PC-9 (cell line): Measurements from ENCODE around the gene CAP2. TPM values are rescaled to one million over a fixed set of nuclear protein-coding genes. Genes with fewer than 3 reads are reported as not detected.
"Not testable (repeated sequence)": the region's sequence is repeated elsewhere in the genome, so short reads cannot be mapped to it uniquely, and the experiment has no call there.

Source experiments
- BruUV-seq: library from RNA; stranded (reverse); fragments of 400-500 nt; replicated peaks from 2 replicates; lab custom pipeline; 2021; lab: Mats Ljungman, UMichigan
- CTCF ChIA-PET: fragments of 300-600 bp; sonication (Branson Sonifier 250); formaldehyde crosslinking; loops from one replicate; lab custom pipeline; 2022; ENCODE audit warnings: antibody characterized with exemption; lab: Charles Lee
- POLR2A ChIA-PET: fragments of 300-600 bp; sonication (Branson Sonifier 250); formaldehyde crosslinking; loops from one replicate; lab custom pipeline; 2022; ENCODE audit warnings: antibody characterized with exemption; ENCODE audit not compliant: unreplicated experiment; lab: Charles Lee
- DNase-seq, 2 experiments: peaks; one replicate each; pipeline versions ENCODE4 v3.0.0 to v3.0.0-alpha.2; 2015 to 2022; ENCODE audit warnings: mixed read lengths in 1 of 2
- H2AFZ ChIP-seq: fragments of 200-600 bp; sonication (generic); 2 replicates; pipeline ENCODE4 v1.8.1; 2017; ENCODE audit warnings: antibody characterized with exemption
- H3F3A ChIP-seq: fragments of 200-600 bp; sonication (generic); 2 replicates; pipeline ENCODE4 v1.8.1; 2017; ENCODE audit warnings: antibody characterized with exemption, mild to moderate bottlenecking, low read depth; ENCODE audit not compliant: insufficient read depth
- H3K27ac ChIP-seq: fragments of 200-600 bp; sonication (generic); 2 replicates; pipeline ENCODE4 v1.6.1; 2016; ENCODE audit warnings: mixed run types
- H3K27me3 ChIP-seq: fragments of 200-600 bp; sonication (generic); 2 replicates; pipeline ENCODE4 v1.6.1; 2016; ENCODE audit warnings: low read depth, mixed run types; ENCODE audit not compliant: insufficient read depth
- H3K36me3 ChIP-seq: fragments of 200-600 bp; sonication (generic); 2 replicates; pipeline ENCODE4 v1.6.1; 2016; ENCODE audit warnings: low read depth, mixed run types
- H3K4me1 ChIP-seq: fragments of 200-600 bp; sonication (generic); replicated peaks from 2 replicates; pipeline ENCODE4 v1.6.1; 2016; ENCODE audit warnings: mixed run types; ENCODE audit not compliant: insufficient read depth
- H3K4me2 ChIP-seq: fragments of 200-600 bp; sonication (generic); 2 replicates; pipeline ENCODE4 v1.6.1; 2017; ENCODE audit warnings: mixed run types
- H3K4me3 ChIP-seq: fragments of 200-600 bp; sonication (generic); 2 replicates; pipeline ENCODE4 v1.6.1; 2016; ENCODE audit warnings: mixed run types
- H3K79me2 ChIP-seq: fragments of 200-600 bp; sonication (generic); 2 replicates; pipeline ENCODE4 v1.6.1; 2017; ENCODE audit warnings: low read depth, mixed run types
- H3K9me2 ChIP-seq: fragments of 200-600 bp; sonication (generic); 2 replicates; pipeline ENCODE4 v1.8.1; 2017; ENCODE audit warnings: mild to moderate bottlenecking; ENCODE audit not compliant: insufficient read depth
- H3K9me3 ChIP-seq: fragments of 200-600 bp; sonication (generic); 2 replicates; pipeline ENCODE4 v1.8.1; 2016; ENCODE audit warnings: low read depth; ENCODE audit not compliant: insufficient read depth
- H4K20me1 ChIP-seq: fragments of 200-600 bp; sonication (generic); 2 replicates; pipeline ENCODE4 v1.8.1; 2017; ENCODE audit not compliant: insufficient read depth
- EZH2 ChIP-seq: fragments of 200-600 bp; sonication (generic); IDR thresholded peaks from 2 replicates; pipeline ENCODE4 v1.8.0; 2017; ENCODE audit warnings: antibody characterized with exemption, low read depth
- intact Hi-C: fragments of 100-400 bp; cut with micrococcal nuclease; formaldehyde crosslinking; loops from one replicate; pipeline ENCODE4 v1.10.0; 2022; ENCODE audit not compliant: unreplicated experiment
- total RNA-seq: library from RNA; stranded (reverse); gene quantifications from 2 replicates; pipeline ENCODE4 v1.2.3, GENCODE V29; 2021
- TF ChIP-seq, protein P1 (sequence below): fragments of 200-600 bp; sonication (generic); conservative IDR thresholded peaks from 2 replicates; pipeline ENCODE4 v1.6.1; 2017; ENCODE audit warnings: mixed run types, antibody characterized with exemption, mild to moderate bottlenecking, moderate library complexity

Gene CAP2
- total RNA-seq, 1 experiment from 2014 or later: 12.0 TPM

DNA sequence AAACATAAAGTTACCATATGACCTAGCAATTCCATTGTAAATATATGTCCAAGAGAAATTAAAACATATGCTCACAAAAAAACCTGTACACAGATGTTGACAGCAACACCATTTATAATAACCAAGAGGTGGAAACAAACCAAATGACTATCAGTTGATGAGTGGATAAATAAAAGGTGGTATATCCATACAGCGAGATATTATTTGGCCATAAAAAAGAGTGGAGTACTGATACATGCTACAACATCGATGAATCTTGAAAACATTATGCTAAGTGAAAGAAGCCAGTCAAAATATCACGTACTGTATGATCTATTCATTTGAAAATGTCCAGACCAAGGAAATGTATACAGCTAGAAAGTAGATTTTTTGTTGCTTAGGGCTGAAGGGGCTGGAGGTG, 2.9 kb downstream of the CAP2 start:
- intact Hi-C loops: loop anchor here (10.0 kb wide), 1 partner anchor 671 kb away; no protein-coding TSS in a partner anchor
- Histone ChIP-seq H3K4me2 (no peak overlapping the region), H3K27ac (no peak overlapping the region), H3K4me3 (no peak overlapping the region), H3F3A (no peaks in the 10 kb centered on the region; the same call in 1 of the 2 replicates), H2AFZ (no peak overlapping the region), H3K36me3 (no peaks in the 10 kb centered on the region), H3K9me2 (no peaks in the 10 kb centered on the region), H3K27me3 (no peaks in the 10 kb centered on the region), H3K4me1 (peaks cover 25% of the 10 kb centered on the region), H3K79me2 (peaks cover 41% of the 10 kb centered on the region), H3K9me3 (no peaks in the 10 kb centered on the region), H4K20me1 (no peaks in the 10 kb centered on the region)
- BruUV-seq: no TSS peak
- CTCF ChIA-PET: no interaction called here
- TF ChIP-seq, protein P1, sequence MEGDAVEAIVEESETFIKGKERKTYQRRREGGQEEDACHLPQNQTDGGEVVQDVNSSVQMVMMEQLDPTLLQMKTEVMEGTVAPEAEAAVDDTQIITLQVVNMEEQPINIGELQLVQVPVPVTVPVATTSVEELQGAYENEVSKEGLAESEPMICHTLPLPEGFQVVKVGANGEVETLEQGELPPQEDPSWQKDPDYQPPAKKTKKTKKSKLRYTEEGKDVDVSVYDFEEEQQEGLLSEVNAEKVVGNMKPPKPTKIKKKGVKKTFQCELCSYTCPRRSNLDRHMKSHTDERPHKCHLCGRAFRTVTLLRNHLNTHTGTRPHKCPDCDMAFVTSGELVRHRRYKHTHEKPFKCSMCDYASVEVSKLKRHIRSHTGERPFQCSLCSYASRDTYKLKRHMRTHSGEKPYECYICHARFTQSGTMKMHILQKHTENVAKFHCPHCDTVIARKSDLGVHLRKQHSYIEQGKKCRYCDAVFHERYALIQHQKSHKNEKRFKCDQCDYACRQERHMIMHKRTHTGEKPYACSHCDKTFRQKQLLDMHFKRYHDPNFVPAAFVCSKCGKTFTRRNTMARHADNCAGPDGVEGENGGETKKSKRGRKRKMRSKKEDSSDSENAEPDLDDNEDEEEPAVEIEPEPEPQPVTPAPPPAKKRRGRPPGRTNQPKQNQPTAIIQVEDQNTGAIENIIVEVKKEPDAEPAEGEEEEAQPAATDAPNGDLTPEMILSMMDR: no peak
- DNase-seq: no peak
- POLR2A ChIA-PET: no interaction called here

DNA sequence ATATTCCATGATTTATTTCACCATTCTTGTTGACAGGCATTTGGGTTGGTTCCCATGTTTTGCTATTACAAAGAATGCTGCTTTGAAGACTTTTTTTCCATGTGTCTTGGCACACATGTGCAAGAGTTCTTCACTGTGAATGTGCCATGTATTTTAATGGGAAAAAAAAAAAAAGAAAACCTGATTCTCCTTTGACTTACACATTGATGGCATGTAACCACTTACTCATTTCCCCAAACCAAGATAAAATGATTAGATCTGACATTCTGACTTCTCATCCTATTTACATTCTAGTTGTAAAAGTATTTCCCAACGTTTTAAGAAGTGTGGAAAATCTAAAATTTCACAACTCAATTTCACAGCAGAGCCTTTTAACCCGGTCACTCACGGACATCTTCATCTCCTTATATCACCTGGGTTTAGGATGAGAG, 4.4 kb downstream of the CAP2 start:
- no TSS peak for BruUV-seq
- intact Hi-C loops: loop anchor here (10.0 kb wide), 1 partner anchor 673 kb away; no protein-coding TSS in a partner anchor
- POLR2A ChIA-PET: no interaction called here

DNA sequence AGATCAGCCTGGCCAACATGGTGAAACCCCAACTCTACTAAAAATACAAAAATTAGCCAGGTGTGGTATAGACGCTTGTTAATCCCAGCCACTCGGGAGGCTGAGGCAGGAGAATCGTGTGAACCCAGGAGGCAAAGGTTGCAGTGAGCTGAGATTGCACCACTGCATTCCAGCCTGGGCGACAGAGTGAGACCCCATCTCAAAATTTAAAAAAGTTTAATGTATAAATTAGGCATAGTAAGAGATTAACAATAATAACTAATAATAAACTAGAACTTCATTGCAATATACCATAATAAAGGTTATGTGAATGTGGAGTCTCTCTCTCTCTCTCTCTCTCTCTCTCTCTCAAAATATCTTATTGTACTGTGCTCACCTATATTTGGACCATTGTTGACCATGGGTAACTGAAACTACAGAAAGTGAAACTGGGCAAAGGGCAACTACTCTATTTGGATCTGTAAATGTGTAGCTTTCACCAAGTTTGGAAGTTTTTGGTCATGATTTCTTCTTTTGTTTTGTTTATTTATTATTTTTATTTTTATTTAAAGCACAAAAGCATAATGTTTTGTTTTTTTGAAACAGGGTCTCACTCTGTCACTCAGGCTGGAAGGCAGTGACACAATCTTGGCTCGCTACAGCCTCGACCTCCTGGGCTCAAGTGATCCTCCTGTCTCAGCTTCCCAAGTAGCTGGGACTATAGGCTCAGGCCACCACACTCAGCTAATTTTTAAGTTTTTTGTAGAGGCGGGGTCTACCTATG, 12.0 kb downstream of the CAP2 start:
- DNase-seq, CTCF ChIA-PET, BruUV-seq: not testable (repeated sequence)

More for the DNA sequence above, 4.4 kb downstream of the CAP2 start:
- DNase-seq: peak in 1 of 2 experiments; percentile 63
- no peak for TF ChIP-seq EZH2
- TF ChIP-seq, protein P1: no peak
- Histone ChIP-seq H3K79me2 (peaks cover 41% of the 10 kb centered on the region), H2AFZ (no peak overlapping the region), H3K4me1 (peaks cover 16% of the 10 kb centered on the region), H3K27ac (no peak overlapping the region), H3K27me3 (no peaks in the 10 kb centered on the region), H4K20me1 (no peaks in the 10 kb centered on the region), H3K36me3 (no peaks in the 10 kb centered on the region), H3K9me2 (no peaks in the 10 kb centered on the region), H3K4me3 (no peak overlapping the region), H3F3A (no peaks in the 10 kb centered on the region; the same call in 1 of the 2 replicates), H3K4me2 (no peak overlapping the region), H3K9me3 (no peaks in the 10 kb centered on the region)
- CTCF ChIA-PET: no interaction called here

More for the DNA sequence above, 12.0 kb downstream of the CAP2 start:
- H3K4me3 ChIP-seq, intact Hi-C loops, POLR2A ChIA-PET, H3K9me3 ChIP-seq, H3K27me3 ChIP-seq, H3K79me2 ChIP-seq, H3K4me2 ChIP-seq, H3K9me2 ChIP-seq, H4K20me1 ChIP-seq, H3F3A ChIP-seq, H3K27ac ChIP-seq, H2AFZ ChIP-seq, H3K4me1 ChIP-seq, H3K36me3 ChIP-seq: not testable (repeated sequence)
